GM12878 (cell line): ENCODE measurements around the gene MBD6. TPM values are rescaled to one million over a fixed set of nuclear protein-coding genes. Genes with fewer than 3 reads are reported as not detected.

Experiments used
- ATF3 ChIP-seq: IDR thresholded peaks from 2 replicates; pipeline ENCODE4 v1.6.1; 2011; ENCODE audit warnings: low read depth, mild to moderate bottlenecking, low read length, moderate library complexity, borderline replicate concordance; ENCODE audit errors: extremely low read depth
- CHD2 ChIP-seq: IDR thresholded peaks from 2 replicates; pipeline ENCODE4 v1.6.1; 2011; ENCODE audit warnings: low read depth, low read length, improper control_type of control experiment, borderline replicate concordance
- CHD4 ChIP-seq: fragments of 200-600 bp; sonication (generic); IDR thresholded peaks from 2 replicates; pipeline ENCODE4 v1.6.1; 2016; ENCODE audit warnings: mild to moderate bottlenecking
- CREB1 ChIP-seq: IDR thresholded peaks from 2 replicates; pipeline ENCODE4 v1.6.1; 2012; ENCODE audit warnings: low read depth, mild to moderate bottlenecking, inconsistent platforms
- E2F8 ChIP-seq: fragments of 450-650 bp; IDR thresholded peaks from 2 replicates; pipeline ENCODE4 v1.6.1; 2018; ENCODE audit warnings: mild to moderate bottlenecking, low read depth, moderate library complexity; ENCODE audit not compliant: partially characterized antibody
- E4F1 ChIP-seq: fragments of 450-650 bp; IDR thresholded peaks from 2 replicates; pipeline ENCODE4 v1.6.1; 2018; ENCODE audit warnings: borderline replicate concordance, mild to moderate bottlenecking; ENCODE audit not compliant: partially characterized antibody
- EZH2 ChIP-seq: IDR thresholded peaks from 2 replicates; pipeline ENCODE4 v1.6.1; 2012; ENCODE audit warnings: low read depth, mild to moderate bottlenecking, control low read depth, inconsistent platforms, low read length, borderline replicate concordance; ENCODE audit not compliant: control insufficient read depth
- GATAD2B ChIP-seq: fragments of 450-650 bp; conservative IDR thresholded peaks from 2 replicates; pipeline ENCODE4 v1.6.1; 2017; ENCODE audit warnings: low read depth, mild to moderate bottlenecking, moderate library complexity
- IKZF2 ChIP-seq, 2 experiments: fragments of 450-650 bp; IDR thresholded peaks; 2 replicates each; pipeline ENCODE4 v1.6.1; 2017; ENCODE audit warnings: mild to moderate bottlenecking in 2 of 2, moderate library complexity in 2 of 2
- IRF5 ChIP-seq: fragments of 450-650 bp; IDR thresholded peaks from 2 replicates; pipeline ENCODE4 v1.6.1; 2017; ENCODE audit warnings: borderline replicate concordance
- KDM1A ChIP-seq: fragments of 200-600 bp; sonication (generic); IDR thresholded peaks from 2 replicates; pipeline ENCODE4 v1.6.1; 2016; ENCODE audit warnings: borderline replicate concordance
- MTA2 ChIP-seq: fragments of 450-650 bp; IDR thresholded peaks from 2 replicates; pipeline ENCODE4 v1.6.1; 2016; ENCODE audit warnings: low read depth, mild to moderate bottlenecking, moderate library complexity
- MTA3 ChIP-seq: IDR thresholded peaks from 2 replicates; pipeline ENCODE4 v1.6.1; 2012; ENCODE audit warnings: low read length, inconsistent platforms, borderline replicate concordance
- NFYB ChIP-seq: IDR thresholded peaks from 2 replicates; pipeline ENCODE4 v1.6.1; 2011; ENCODE audit warnings: low read depth, mild to moderate bottlenecking, low read length, improper control_type of control experiment, moderate library complexity; ENCODE audit not compliant: insufficient read depth
- PML ChIP-seq: IDR thresholded peaks from 2 replicates; pipeline ENCODE4 v1.6.1; 2012; ENCODE audit warnings: low read length, inconsistent platforms
- POU2F2 ChIP-seq: IDR thresholded peaks from 3 replicates; pipeline ENCODE4 v1.6.1; 2011; ENCODE audit warnings: low read depth, mild to moderate bottlenecking, low read length, borderline replicate concordance
- STAT3 ChIP-seq: IDR thresholded peaks from 2 replicates; pipeline ENCODE4 v1.6.1; 2011; ENCODE audit warnings: low read depth, low read length, improper control_type of control experiment
- TARDBP ChIP-seq: IDR thresholded peaks from 2 replicates; pipeline ENCODE4 v1.6.1; 2016; ENCODE audit warnings: borderline replicate concordance
- ZBTB4 ChIP-seq: fragments of 450-650 bp; formaldehyde crosslinking; IDR thresholded peaks from 2 replicates; pipeline ENCODE4 v1.4.0; 2022; ENCODE audit warnings: mild to moderate bottlenecking, moderate library complexity
- polyA plus RNA-seq, 11 experiments: library from polyadenylated mRNA; depleted of rRNA in 4 of 11; unstranded in 6 of 11; stranded (reverse) in 5 of 11; fragments of >200 nt; fragmentation: Nextera tagmentation in 4 of 11; fragmentation: Illumina TruSeq in 1 of 11; extraction: Ambion mirVana in 4 of 11; extraction: Trizol in 1 of 11; gene quantifications; 1 replicate in 1 of 11; 2 replicates in 10 of 11; pipeline versions ENCODE4 v1.2.1 to v1.2.3, GENCODE V29; 2011 to 2016; ENCODE audit warnings: inconsistent platforms in 2 of 11, missing spikeins in 2 of 11, low read depth in 1 of 11
- total RNA-seq, 4 experiments: library from RNA; depleted of rRNA in 3 of 4; stranded (reverse); fragments of >200 nt in 3 of 4; fragmentation: Illumina TruSeq in 1 of 4; extraction: Trizol in 1 of 4; gene quantifications; 2 replicates each; pipeline versions ENCODE4 v1.2.1 to v1.2.3, GENCODE V29; 2013 to 2021

Gene MBD6
- total and polyA plus RNA-seq, 10 of the 15 experiments (the other 5 are each of a cell fraction or from before 2014, with no cell fraction given) = 1.5 to 52.7 (median 6.8) TPM

- TF ChIP-seq TARDBP (no peak), IKZF2 (IDR thresholded peaks at IDR 0.05) (no peak), POU2F2 (0 out of 3 replicates have a peak, but pooled peaks have one; percentile 33), E2F8 (no peak), CHD4 (no peak), IRF5 (peak; percentile 90), PML (no peak), ZBTB4 (CRISPR knock-in tag) (no peak), CREB1 (no peak), KDM1A (no peak), EZH2 (no peak), ATF3 (no peak), STAT3 (no peak), MTA2 (no peak), MTA3 (peak; percentile 47; the same call in 1 of the 2 replicates), GATAD2B (no peak), CHD2 (peak; percentile 99), NFYB (peak; percentile 28; the same call in 1 of the 2 replicates), E4F1 (peak; percentile 14)
Observed at GRCh38 chr12:57546438-57547287, 24.0 kb downstream of the MBD6 start, which contains the start of gene DCTN2 (continued).
